BE2C (cell line): ENCODE measurements around the gene CCNY.

Experiments used
- DNase-seq: peaks from one replicate; pipeline ENCODE4 v3.0.0-alpha.2; 2020
- H3K27me3 ChIP-seq: fragments of 250-450 bp; sonication (Bioruptor Pico); 2 replicates; pipeline ENCODE4 v1.5.1; 2020; ENCODE audit warnings: mild to moderate bottlenecking
- H3K36me3 ChIP-seq: fragments of 250-450 bp; sonication (Bioruptor Pico); 2 replicates; pipeline ENCODE4 v1.5.1; 2020; ENCODE audit warnings: mild to moderate bottlenecking
- H3K4me1 ChIP-seq: fragments of 250-450 bp; sonication (Bioruptor Pico); 2 replicates; pipeline ENCODE4 v1.5.1; 2020
- H3K4me3 ChIP-seq: 2 replicates; pipeline ENCODE4 v1.5.1; 2011; ENCODE audit warnings: low read depth, low read length
- H3K9me3 ChIP-seq: fragments of 250-450 bp; sonication (Bioruptor Pico); 2 replicates; pipeline ENCODE4 v1.5.1; 2020
- TF ChIP-seq, protein P1 (sequence below): IDR thresholded peaks from 2 replicates; pipeline ENCODE4 v1.5.1; 2012; ENCODE audit warnings: mild to moderate bottlenecking, low read depth, low read length

CCNY gene

DNA sequence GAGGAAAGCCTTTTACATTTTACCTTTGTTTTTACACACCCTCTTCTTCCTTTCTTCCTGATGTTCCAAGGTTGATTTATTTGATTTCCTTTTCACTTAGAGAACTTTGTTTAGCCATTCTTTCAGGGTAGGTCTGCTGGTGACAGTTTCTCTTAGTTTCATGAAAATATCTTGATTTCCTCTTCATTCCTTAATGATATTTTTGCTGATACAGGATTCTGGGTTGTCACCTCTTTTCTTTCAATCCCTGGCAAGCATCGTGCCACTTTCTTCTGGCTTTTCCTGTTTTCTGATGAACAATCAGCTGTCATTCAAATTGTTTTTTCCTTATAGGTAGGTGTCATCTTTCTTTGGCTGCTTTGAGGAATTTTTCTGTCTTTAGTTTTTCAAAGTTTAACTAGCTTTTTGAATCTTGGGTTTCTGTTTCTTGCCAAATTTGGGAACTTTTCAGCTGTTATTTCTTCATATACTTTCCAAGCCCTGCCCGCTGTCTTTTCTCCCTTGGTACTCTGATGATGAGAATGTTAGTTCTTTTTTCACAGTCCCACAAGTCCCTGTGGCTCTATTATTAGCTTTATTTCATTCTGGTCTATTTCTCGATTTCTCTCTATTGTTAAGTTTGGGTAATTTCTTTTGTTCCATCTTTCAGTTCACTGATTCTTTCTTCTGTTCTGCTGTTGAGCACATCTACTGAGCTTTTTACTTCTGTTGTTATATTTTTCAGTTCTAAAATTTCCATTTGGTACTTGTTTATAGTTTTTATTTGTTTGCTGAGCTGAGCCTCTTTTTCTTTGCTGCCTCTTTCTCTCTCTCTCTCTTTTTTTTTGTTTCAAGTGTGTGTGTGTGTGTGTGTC lies 102.6 kb downstream of the CCNY start:
- Histone ChIP-seq H3K4me1 (no peaks in the 10 kb centered on the region; the same call in 1 of the 2 replicates), H3K9me3 (no peaks in the 10 kb centered on the region), H3K27me3 (no peaks in the 10 kb centered on the region), H3K4me3 (no peak overlapping the region), H3K36me3 (no peaks in the 10 kb centered on the region)
- TF ChIP-seq, protein P1, sequence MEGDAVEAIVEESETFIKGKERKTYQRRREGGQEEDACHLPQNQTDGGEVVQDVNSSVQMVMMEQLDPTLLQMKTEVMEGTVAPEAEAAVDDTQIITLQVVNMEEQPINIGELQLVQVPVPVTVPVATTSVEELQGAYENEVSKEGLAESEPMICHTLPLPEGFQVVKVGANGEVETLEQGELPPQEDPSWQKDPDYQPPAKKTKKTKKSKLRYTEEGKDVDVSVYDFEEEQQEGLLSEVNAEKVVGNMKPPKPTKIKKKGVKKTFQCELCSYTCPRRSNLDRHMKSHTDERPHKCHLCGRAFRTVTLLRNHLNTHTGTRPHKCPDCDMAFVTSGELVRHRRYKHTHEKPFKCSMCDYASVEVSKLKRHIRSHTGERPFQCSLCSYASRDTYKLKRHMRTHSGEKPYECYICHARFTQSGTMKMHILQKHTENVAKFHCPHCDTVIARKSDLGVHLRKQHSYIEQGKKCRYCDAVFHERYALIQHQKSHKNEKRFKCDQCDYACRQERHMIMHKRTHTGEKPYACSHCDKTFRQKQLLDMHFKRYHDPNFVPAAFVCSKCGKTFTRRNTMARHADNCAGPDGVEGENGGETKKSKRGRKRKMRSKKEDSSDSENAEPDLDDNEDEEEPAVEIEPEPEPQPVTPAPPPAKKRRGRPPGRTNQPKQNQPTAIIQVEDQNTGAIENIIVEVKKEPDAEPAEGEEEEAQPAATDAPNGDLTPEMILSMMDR: no peak
- no peak for DNase-seq

DNA sequence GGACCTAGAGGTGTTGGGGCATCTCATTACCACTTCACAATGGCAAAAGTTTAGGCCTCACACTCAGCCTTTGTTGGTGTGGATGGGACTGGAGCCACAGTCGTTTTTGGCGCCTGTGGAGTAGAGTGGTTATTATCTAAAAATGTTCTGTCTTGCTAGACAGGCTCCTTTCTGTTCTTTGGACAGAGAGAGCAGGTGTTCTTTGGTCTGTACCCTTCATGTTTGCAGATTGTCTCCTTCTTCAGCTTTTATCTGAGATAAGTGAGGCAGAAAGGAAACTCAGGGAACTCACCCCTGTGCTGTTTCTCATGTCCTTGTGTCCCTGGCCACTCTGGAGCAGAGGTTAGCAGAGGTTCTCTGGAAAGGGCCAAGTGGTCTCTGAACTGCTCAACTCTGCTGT lies 103.7 kb downstream of the CCNY start:
- Histone ChIP-seq H3K27me3 (no peaks in the 10 kb centered on the region), H3K4me1 (no peaks in the 10 kb centered on the region), H3K36me3 (no peaks in the 10 kb centered on the region), H3K4me3 (no peak overlapping the region), H3K9me3 (no peaks in the 10 kb centered on the region)
- no peak for DNase-seq
- TF ChIP-seq, protein P1: no peak

DNA sequence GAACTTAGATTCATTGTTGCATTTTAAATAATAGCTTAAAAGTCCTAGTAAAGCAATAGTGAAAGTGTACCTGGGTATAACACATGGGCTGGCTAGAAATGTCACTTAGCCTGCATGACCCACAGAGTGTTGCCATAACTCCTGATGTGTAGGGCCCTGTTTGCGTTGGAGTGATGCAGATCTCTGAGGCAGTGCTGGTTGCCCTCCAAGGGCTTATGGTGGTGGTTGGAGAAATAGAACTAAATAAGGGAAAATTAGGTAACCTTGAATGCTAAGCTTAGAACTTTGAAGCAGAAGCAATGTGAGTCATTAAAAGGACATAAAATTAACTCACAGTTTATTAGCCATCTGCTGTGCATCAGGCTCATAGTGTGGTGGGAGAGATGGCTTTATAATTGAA lies 105.7 kb downstream of the CCNY start:
- Histone ChIP-seq H3K4me1 (peaks cover 1% of the 10 kb centered on the region; the same call in 1 of the 2 replicates), H3K27me3 (no peaks in the 10 kb centered on the region), H3K36me3 (no peaks in the 10 kb centered on the region), H3K9me3 (no peaks in the 10 kb centered on the region), H3K4me3 (no peak overlapping the region)
- TF ChIP-seq, protein P1: no peak
- DNase-seq: no peak

DNA sequence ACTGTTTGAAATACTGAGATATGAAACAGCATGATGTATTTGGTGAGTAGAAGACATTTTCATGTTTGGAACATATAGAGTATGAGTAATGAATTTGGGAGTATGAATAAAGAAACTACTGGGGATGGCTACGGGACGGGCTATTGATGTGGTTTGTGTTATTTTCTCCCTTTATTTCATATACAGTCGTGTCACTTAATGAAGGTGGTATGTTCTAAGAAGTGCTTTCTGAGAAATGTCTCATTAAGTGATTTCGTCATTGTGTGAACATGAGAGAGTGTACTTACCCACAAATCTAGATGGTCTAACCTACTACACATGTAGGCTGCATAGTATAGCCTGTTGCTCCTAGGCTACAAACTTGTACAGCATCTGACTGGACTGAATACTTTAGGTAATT lies 106.3 kb downstream of the CCNY start:
- Histone ChIP-seq H3K27me3 (no peaks in the 10 kb centered on the region), H3K4me3 (no peak overlapping the region), H3K9me3 (no peaks in the 10 kb centered on the region), H3K36me3 (no peaks in the 10 kb centered on the region), H3K4me1 (peaks cover 7% of the 10 kb centered on the region)
- TF ChIP-seq, protein P1: no peak
- DNase-seq: no peak

DNA sequence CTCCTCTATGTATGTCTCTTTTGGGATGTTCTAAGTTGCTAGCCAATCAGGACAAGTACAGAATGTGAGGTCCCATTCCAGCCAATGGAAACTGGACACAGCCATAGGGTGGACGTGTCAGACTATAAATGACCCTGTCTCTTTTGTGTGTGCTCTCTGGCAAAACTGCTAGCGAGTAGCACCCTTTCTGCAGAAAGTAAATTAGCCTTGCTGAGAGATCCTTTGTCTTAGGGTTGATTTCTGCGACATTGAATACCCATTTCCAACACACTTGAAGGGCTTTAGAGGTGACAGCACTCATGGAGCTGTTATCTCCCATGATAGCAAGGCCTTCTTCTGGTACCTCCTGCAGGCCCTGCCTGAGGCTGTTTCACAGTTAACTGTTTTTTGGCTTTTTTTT lies 107.5 kb downstream of the CCNY start:
- Histone ChIP-seq H3K27me3 (no peaks in the 10 kb centered on the region), H3K9me3 (no peaks in the 10 kb centered on the region), H3K4me1 (peaks cover 18% of the 10 kb centered on the region), H3K4me3 (no peak overlapping the region), H3K36me3 (no peaks in the 10 kb centered on the region)
- TF ChIP-seq, protein P1: no peak
- no peak for DNase-seq

DNA sequence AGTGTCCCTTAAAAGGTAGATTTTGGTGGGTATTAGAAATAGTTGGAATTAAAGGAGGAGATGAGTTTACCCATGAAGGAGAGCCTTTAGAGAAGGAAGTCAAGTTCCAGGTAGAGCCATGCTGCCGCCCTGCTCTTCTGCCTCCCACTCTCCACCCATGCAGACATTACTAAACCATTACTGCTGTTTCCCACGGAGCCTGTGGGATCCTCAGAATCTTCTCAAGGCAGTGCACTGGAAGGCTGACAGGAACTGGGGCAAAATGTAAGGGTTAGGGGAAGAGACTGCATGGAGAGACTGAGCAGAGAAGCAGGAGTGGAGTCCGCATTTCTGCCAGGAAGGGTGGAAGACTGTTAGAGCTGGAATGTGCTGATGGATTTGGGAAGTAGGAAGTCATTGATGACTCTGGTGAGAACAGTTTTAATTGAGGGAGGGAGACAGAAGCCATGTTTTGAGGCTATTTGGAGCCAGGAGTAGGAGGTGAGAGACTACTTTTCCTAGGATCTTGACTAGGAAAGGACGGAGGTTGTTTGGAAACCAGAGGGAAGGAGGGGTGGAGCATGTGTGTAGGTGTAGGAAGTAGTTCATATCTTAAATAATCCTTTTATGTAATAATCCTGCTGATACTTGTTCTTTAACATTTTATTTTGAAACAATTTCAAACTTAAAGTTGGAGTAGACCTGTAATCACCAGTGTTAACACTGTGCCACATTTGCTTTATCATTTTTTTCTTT lies 109.0 kb downstream of the CCNY start:
- no peak overlapping the region for H3K4me3 ChIP-seq
- H3K4me1 ChIP-seq: peaks cover 22% of the 10 kb centered on the region
- no peaks in the 10 kb centered on the region for H3K9me3 ChIP-seq
- TF ChIP-seq, protein P1: no peak
- H3K36me3 ChIP-seq: no peaks in the 10 kb centered on the region
- H3K27me3 ChIP-seq: no peaks in the 10 kb centered on the region
- DNase-seq: no peak
